HK-2 (cell line): Measurements from ENCODE around the gene FCRL5.
"Not testable (repeated sequence)": the region's sequence is repeated elsewhere in the genome, so short reads cannot be mapped to it uniquely, and the experiment has no call there.

Experiments
- DNase-seq: peaks from one replicate; pipeline ENCODE4 v3.0.0-alpha.2; 2018; ENCODE audit not compliant: unreplicated experiment

FCRL5 gene

DNA sequence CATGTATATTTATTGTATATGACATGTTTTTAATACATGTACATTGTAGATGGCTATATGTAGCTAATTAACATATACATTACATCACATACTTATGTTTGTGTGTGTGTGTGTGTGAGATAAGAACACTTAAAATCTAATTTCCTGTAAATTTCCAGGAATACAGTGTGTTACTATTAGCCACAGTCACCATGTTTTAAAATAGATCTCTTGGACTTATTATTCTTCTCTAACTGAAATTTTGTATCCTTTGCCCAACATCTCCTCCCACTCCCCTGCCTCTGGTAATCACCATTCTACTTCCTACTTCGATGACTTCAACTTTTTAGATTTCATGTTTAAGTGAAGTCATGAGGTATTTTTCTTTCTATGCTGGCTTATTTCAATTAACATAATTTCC is 64.8 kb downstream of the FCRL5 start:
- DNase-seq, result no peak

DNA sequence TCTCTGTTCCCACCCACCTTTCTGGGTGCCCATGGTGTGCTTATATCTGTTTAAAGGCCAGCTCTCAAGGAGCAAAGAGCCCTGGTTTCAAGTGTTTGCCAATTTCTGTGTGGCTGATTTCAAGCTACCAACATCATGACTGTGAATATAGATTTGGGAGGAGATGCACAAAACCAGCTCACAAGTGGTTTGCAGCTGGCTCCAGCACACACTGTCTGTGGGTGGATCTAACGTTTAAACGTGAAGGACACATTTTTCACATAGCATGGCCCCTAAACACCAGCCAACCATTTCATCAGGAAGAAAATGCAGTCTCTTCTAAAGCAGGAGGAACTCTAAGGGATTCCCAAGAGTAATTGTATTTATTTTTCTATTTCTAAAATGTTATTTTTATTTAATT is 65.2 kb downstream of the FCRL5 start:
- no peak for DNase-seq

DNA sequence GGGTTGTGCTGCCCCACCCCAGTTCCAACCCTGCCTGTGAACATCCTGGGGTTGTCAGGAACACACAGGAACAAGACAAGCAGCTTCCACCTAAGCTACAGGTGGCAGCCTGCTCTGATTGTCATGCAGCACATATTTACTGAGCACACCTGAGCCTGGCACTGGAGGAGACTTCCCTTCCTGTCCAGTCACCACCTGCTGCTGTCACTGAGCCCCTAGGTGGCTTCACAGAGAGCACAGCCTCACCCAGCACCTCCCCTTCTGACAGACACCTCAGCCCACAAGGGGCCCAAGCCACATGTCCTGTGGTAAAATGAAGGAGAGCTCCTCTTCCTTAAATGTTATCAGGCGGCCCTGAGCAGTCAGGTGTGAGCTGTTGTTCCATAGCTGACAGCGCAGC is 65.9 kb downstream of the FCRL5 start:
- not testable (repeated sequence) for DNase-seq

DNA sequence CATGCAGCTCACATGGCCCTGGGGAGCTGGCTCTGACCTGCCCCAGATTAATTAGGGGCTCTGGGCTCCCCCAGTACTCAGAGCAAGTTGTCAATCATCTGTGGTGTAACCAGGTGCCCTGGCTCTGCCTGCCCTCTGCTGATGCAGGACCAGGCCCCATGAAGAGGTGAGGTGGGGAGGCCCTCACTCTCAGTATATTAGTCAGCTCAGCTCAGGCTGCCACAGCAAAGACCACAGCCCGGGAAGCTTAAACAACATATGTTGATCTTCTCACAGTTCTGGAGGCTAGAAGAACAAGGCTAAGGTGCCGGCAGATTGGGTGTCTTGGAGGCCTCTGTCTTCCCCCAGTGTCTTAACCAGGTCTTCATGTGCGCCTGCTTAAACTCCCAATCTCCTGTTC is 66.5 kb downstream of the FCRL5 start:
- DNase-seq, result no peak

DNA sequence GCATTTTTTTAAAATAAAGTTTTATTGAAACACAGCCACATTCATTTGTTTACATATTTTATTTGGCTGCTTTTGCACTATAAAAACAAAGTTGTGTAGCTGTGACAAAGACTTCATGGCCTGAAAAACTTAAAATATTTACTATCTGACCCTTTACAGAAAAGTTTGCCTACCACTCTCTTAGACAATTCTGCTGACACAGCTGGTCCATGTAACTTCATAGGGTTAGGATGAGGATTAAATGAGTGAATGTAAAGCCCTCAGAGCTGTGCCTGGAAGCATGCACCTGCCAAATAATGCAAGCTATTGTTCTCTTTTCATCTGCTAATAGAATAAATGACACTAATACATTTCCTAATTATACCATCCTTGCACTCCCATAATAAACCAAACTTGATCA is 67.7 kb downstream of the FCRL5 start:
- DNase-seq, result no peak

DNA sequence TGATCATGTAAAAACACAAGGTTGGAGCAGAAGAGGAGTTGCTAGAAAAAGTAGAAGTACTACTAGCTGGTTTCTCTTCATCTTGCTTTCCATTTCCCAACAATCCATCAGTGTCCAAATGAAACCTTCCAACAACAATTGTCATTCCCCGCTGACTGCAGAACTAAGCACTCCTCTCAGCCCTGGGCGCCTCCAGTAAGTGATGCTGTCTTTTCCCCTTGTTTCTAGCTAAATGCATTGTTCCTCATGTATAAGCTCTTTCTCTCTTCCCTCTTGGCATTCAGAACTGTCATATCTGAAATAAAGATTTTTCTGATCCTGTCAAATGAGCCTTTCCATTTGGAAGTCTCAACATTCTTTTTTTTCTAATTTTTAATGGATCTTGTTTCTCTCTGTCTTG is 68.7 kb downstream of the FCRL5 start:
- no peak for DNase-seq

DNA sequence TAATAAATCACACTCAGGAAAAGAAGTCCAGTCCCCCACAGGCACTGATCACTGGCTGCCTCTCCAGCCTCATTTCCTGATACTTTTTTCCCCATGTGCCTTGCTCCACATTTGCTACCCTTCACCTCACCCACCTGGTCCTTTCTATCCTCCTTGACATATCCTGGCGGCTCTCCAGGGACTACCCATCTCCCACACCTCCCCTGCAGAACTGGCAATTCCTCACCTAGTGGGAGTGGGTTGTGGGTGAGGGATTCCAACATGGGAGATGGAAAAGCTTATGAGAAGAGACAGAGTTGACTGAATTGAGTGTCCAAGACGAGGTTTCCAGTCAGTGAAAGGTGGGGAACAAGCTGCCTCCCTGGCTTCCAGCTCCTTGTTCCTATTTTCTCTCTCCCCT is 69.6 kb downstream of the FCRL5 start:
- DNase-seq, result no peak

DNA sequence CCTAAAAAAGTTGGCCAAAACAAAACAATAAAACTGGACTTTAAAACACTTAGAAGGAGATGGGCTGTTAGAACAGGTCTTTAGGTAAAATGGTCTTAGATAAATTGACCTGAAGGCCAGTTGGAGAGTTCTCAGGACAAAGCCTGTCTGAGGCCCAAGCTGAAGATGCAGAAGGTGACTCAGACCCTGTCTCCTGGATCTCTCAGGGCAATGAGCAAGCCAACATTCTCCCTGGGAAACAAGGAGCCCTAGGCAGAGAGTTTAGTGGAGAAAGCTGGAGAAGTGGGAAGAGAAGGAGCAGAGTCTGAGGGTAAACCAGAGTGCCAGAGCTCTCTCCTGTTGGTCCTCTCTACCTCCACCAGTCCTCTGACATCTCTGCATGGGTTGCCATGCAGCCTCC is 70.1 kb downstream of the FCRL5 start:
- no peak for DNase-seq

DNA sequence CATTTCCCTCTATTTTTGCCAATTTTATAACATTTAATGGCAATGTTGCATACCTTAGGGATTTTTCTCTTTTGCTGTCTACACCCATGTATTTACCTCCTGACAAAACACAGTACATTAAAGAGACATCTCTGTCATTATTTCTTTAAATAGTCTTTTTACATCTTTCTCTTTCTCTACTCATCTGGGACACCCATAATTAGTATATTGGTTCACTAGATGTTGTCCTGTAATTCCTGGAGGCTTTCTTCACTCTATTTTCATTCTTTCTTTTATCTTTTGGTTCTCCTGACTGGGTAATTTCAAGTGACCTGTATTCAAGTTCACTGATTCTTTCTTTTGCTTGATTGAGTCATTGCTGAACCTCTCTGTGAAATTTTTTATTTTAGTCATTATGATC is 74.3 kb downstream of the FCRL5 start:
- DNase-seq, result no peak

DNA sequence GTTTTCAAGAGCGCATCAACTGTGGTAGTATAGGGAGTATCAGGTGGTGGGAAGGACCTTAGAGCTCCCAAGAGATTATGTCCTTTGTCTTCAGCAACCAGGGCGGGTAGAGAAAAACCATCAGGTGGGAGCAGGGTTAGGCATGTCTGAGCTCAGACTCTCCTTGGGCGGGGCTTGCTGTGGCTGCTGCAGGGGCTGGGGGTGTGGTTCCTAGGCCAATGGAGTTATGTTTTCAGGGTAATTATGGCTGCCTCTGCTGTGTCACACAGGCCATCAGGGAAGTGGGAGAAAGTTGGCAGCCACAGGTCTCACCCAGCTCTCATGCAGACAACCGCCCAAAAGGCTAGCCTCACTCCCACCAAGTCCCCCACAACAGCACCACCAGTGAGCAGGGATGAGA is 74.9 kb downstream of the FCRL5 start:
- DNase-seq, result no peak

DNA sequence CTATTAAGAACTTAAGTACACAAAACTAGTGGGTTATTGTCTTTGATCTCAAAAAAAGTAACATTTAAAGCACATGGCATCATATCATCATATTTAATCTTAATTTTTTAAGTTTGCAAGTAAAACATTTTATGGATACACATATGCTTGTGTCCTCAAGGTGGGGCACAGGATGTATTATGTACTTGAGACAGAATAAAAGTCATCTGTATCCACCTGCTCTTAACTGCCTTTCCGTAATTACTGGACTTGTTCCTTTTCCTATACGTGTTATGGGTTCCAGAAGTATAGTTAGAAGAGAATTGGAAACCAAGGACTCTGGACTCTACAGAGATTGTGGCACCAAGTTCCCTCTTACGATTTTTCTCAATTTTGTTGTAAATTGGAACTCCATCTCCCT is 79.4 kb downstream of the FCRL5 start:
- DNase-seq, result no peak

DNA sequence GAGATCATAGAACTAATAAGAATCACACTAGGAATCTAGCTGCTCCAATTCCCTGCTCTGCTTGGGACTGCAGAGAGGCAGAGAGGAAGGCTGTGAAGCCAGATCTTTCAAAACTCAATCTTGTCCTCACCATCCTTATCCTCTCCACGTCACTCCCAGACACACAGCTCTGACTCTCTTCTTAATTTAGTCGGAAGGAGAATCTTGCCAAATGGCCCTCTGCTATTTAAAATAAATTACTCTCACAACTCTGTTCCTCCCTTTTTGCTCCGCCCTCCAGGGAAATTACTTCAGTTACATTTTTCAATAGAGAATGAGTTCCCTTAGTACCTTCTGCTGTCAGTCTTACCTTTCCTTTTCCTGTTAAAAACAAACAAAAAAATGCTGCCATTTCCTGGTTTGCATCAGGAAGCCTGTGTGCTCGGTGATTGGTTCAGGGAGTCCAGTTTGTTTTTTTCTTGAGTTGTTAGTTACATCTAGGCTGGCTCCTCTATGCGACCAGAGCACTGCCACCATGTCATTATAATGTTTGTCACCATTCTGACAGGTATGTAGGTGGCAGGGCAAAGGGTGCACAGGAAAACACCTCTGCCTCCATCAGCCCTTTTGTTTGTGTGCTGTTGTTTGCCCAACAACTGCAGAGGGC is 80.1 kb downstream of the FCRL5 start:
- no peak for DNase-seq

DNA sequence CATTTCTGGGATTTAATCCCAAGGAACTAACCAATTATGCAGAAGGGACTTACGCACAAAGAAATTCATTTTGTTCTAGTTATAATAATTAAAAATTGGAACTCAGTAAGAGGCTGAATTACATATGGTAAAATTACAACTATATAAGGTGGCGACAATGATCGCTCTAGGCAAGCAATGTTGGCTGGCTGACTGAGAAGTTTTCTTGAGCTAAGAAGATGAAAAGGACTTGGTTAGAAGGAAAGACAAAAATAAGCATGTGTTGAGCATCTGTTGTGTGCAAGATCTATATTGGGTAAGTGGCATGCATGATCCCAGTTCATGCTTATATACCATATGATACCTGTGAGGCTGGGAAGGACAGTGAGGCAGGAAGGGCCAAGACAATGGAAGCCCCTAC is 80.8 kb downstream of the FCRL5 start:
- no peak for DNase-seq

DNA sequence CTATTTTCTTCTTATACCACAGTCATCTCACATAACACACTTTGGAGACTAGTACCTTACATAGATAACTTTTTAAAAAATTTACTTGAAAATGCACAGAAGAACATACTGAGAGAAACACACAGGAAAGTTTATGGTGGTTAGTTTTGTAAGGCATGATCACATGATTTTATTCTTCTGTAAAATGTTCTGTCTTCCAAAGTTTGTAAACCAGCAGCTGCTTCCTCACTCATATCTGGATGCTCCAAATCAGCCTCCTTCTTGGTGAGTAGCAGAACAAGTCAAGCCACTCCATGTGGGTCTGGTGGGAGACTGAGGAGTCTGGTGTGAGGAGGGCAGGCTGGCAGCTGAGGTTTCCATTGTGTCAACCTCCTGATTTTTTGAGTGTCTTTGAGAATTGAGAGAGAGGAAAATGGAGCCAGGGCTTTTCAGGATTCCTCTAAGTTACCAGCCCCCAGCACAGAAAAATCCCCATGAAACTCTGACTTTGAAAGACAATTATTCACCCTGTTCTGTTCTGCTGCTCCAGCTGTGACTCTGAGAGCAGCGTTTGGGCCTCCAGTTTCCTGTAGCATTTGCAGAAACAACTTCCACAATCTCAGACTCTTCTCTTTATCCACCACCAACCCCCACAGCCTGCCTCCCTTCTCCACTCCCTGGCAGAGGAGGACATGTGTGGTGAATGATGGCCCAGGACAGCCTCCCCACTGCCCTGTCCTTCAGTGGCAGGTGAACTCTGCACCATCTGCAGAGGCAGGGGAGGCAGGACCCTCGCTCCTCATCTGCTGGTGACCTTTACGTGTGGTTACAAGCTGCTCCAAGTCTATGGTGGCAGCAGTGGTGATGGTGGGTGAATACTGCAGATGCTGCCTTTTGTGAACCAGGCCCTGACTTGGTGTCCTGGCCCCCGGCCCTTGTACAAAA is 82.3 kb downstream of the FCRL5 start:
- DNase-seq, result no peak

DNA sequence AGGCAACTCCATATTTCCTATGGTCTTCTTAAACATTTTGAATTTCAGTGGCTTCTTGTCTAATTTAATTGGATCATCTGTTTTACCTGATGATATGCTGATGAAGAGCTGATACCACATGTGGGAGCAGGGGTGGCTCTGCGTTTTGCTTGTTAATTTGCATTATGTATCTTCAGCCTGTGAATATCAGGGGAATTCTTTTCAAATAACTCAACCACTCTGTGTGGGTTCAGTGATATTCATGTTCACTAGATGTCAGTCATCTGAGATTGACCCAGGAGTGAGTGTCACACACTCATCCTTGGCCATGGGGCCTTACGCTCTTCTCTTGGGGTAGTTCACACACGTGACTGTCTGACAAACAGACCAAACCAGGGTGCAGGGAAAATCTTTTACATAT is 83.0 kb downstream of the FCRL5 start:
- no peak for DNase-seq

DNA sequence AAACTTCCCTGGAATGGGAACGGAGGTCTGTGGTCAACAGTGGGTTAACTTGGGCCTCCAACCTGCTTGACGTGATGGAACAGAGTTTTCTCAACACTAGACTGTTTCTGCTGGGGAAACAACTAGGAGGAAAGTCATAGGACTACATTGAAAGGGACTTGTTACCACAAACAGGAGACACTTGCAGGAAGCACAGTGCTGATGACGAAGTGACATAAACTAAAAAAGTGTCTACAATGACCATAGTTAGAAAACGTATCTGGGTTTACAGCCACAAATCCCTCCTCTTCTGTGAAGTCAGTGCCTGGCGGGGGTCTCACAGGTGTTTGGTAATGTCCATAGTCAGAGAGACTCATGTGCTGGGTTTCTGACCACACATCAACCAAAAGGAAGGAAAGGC is 86.3 kb downstream of the FCRL5 start:
- no peak for DNase-seq
